Gastroesophageal sphincter (tissue), 3 donors: ENCODE data around the gene RETSAT.

ENCODE experiments used
- CTCF ChIP-seq, 4 experiments: fragments of 200-600 bp in 2 of 4; fragments of 450-650 bp in 2 of 4; sonication (generic) in 1 of 4; IDR thresholded peaks; one replicate each; pipeline ENCODE4 v1.5.1; 2017 to 2019; ENCODE audit warnings: antibody characterized with exemption in 4 of 4, mild to moderate bottlenecking in 2 of 4, moderate library complexity in 2 of 4
- EP300 ChIP-seq: sonication (generic); formaldehyde crosslinking; IDR thresholded peaks from one replicate; pipeline ENCODE4 v1.6.1; 2017; ENCODE audit warnings: antibody characterized with exemption, mild to moderate bottlenecking
- POLR2A ChIP-seq, 2 donors: fragments of 450-650 bp; IDR thresholded peaks; one replicate each; pipeline ENCODE4 v1.6.1; 2017; ENCODE audit warnings: antibody characterized with exemption in 2 of 2, mild to moderate bottlenecking in 2 of 2, moderate library complexity in 1 of 2
- POLR2AphosphoS5 ChIP-seq: sonication (generic); formaldehyde crosslinking; IDR thresholded peaks from one replicate; pipeline ENCODE4 v1.6.1; 2017; ENCODE audit warnings: antibody characterized with exemption

GRCh38 chr2:85371045-85371444 lies 16.7 kb upstream of the RETSAT start:
- TF ChIP-seq POLR2AphosphoS5 = no peak
- no peak for TF ChIP-seq POLR2A (IDR thresholded peaks at IDR 0.05)
- TF ChIP-seq CTCF (IDR thresholded peaks at IDR 0.05) = no peak
- TF ChIP-seq EP300 = no peak
